Aorta (tissue), 5 donors: ENCODE data around the gene TBX4. TPM values are rescaled to one million over a fixed set of nuclear protein-coding genes. Genes with fewer than 3 reads are reported as not detected.
"Not testable (repeated sequence)": the region's sequence is repeated elsewhere in the genome, so short reads cannot be mapped to it uniquely, and the experiment has no call there.

Source experiments
- ATAC-seq: fragments of 200-7000 bp; cut with Tn5 transposase; one replicate; pipeline ENCODE4 v1.9.1; 2022; ENCODE audit warnings: moderate library complexity; ENCODE audit not compliant: low FRiP score
- DNase-seq, 2 donors: peaks; one replicate each; pipeline ENCODE4 v3.0.0-alpha.2; 2020
- H3K27ac ChIP-seq, 2 donors: one replicate each; pipeline ENCODE4 v1.5.1; 2013; ENCODE audit warnings: low read length in 2 of 2, mild to moderate bottlenecking in 2 of 2, moderate library complexity in 2 of 2, control low read depth in 1 of 2, inconsistent platforms in 1 of 2, low read depth in 1 of 2
- H3K27me3 ChIP-seq, 2 donors: one replicate each; pipeline ENCODE4 v1.6.1; 2013; ENCODE audit warnings: control low read depth in 1 of 2, low read length in 1 of 2, mild to moderate bottlenecking in 1 of 2, moderate library complexity in 1 of 2; ENCODE audit not compliant: insufficient read depth in 2 of 2, control insufficient read depth in 1 of 2
- H3K36me3 ChIP-seq, 2 donors: one replicate each; pipeline ENCODE4 v1.6.1; 2013; ENCODE audit warnings: control low read depth in 1 of 2, low read length in 1 of 2, mild to moderate bottlenecking in 1 of 2; ENCODE audit not compliant: insufficient read depth in 2 of 2, control insufficient read depth in 1 of 2
- H3K4me1 ChIP-seq, 2 donors: one replicate each; pipeline ENCODE4 v1.6.1; 2013; ENCODE audit warnings: low read length in 2 of 2, control low read depth in 1 of 2, mild to moderate bottlenecking in 1 of 2, moderate library complexity in 1 of 2; ENCODE audit not compliant: insufficient read depth in 2 of 2, control insufficient read depth in 1 of 2
- H3K4me3 ChIP-seq, 2 donors: one replicate each; pipeline ENCODE4 v1.5.1; 2013; ENCODE audit warnings: low read length in 2 of 2, control low read depth in 1 of 2, mild to moderate bottlenecking in 1 of 2
- H3K9me3 ChIP-seq: one replicate; pipeline ENCODE4 v1.6.1; 2013; ENCODE audit warnings: mild to moderate bottlenecking, low read length; ENCODE audit not compliant: control insufficient read depth
- WGBS, 2 donors: extraction: QIAGEN DNeasy Blood & Tissue Kit; methylation state at CpG; one replicate each; pipeline ENCODE4 v1.1.7; 2013; 5-methylcytosine and 5-hydroxymethylcytosine counted together
- intact Hi-C, 2 donors: fragments of 100-400 bp; cut with DNase I; formaldehyde crosslinking; loops; one replicate each; pipeline versions ENCODE4 v1.14.2 to v1.15.0; 2022
- polyA plus RNA-seq, 2 donors: library from polyadenylated mRNA; stranded (reverse); fragments of 200-250 nt; gene quantifications; one replicate each; pipeline ENCODE4 v1.2.3, GENCODE V29; 2013
- total RNA-seq, 2 donors: library from RNA; stranded (reverse); fragmentation: NEBNext Ultra II Directional; extraction: Animal tissue kit (Norgen Biotek cat#: 25700); gene quantifications; one replicate each; pipeline ENCODE4 v1.2.1, GENCODE V29; 2021
- donor health status: healthy with polysubstance abuse.
- donor health status: Bipolar disorder and iron deficiency.
- donor health status: DM: no; HTN: no; CAD: no.
- donor health status: DM: no; HTN: no; CAD: no.
- donor health status: DM: yes; HTN: yes; CAD: no.

Gene TBX4
- total and polyA plus RNA-seq, 4 donors, result 0.23 to 0.27 TPM; not detected in 2

- Histone ChIP-seq H3K4me3 (no peak overlapping the region), H3K36me3 (no peaks in the 10 kb centered on the region), H3K27me3 (no peaks in the 10 kb centered on the region), H3K4me1 (no peaks in the 10 kb centered on the region), H3K27ac (no peak overlapping the region), H3K9me3 (peaks cover 4% of the 10 kb centered on the region)
- no peak for ATAC-seq
- intact Hi-C loops, result no loop called here
- no peak for DNase-seq
Measured at GRCh38 chr17:61436995-61437704, 15.1 kb upstream of the TBX4 start.

- intact Hi-C loops, result no loop called here
- Histone ChIP-seq H3K36me3 (no peaks in the 10 kb centered on the region), H3K27ac (no peak overlapping the region), H3K9me3 (peaks cover 4% of the 10 kb centered on the region), H3K4me1 (no peaks in the 10 kb centered on the region), H3K27me3 (no peaks in the 10 kb centered on the region), H3K4me3 (no peak overlapping the region)
- ATAC-seq (no peak), DNase-seq (no peak)
Measured at GRCh38 chr17:61440697-61441096, 11.5 kb upstream of the TBX4 start.

GRCh38 chr17:61441507-61441906 is 10.7 kb upstream of the TBX4 start:
- intact Hi-C loops, H3K27ac ChIP-seq, H3K27me3 ChIP-seq, H3K4me1 ChIP-seq, H3K36me3 ChIP-seq, ATAC-seq, DNase-seq, H3K4me3 ChIP-seq, H3K9me3 ChIP-seq: not testable (repeated sequence)
- WGBS, 2 donors, result 95 to 97% methylated on average over 6 of the region's 6 CpGs

- H3K27ac ChIP-seq, result no peak overlapping the region
- H3K36me3 ChIP-seq, result no peaks in the 10 kb centered on the region
- no peaks in the 10 kb centered on the region for H3K4me1 ChIP-seq
- no peak for ATAC-seq
- intact Hi-C loops, result no loop called here
- 80 to 85% methylated on average over 4 of the region's 4 CpGs for WGBS, 2 donors
- DNase-seq, result no peak
- H3K27me3 ChIP-seq, result no peaks in the 10 kb centered on the region
- no peak overlapping the region for H3K4me3 ChIP-seq
- peaks cover 4% of the 10 kb centered on the region for H3K9me3 ChIP-seq
Measured at GRCh38 chr17:61442136-61442775, 10.0 kb upstream of the TBX4 start.

- WGBS, 2 donors, result 56 to 59% methylated on average over 11 of the region's 11 CpGs
- intact Hi-C loops, result no loop called here
- Histone ChIP-seq H3K36me3 (no peaks in the 10 kb centered on the region), H3K4me1 (no peaks in the 10 kb centered on the region), H3K27me3 (no peaks in the 10 kb centered on the region), H3K27ac (no peak overlapping the region), H3K9me3 (peaks cover under 1% of the 10 kb centered on the region), H3K4me3 (no peak overlapping the region)
- DNase-seq (no peak), ATAC-seq (no peak)
Measured at GRCh38 chr17:61442878-61443474, 9.2 kb upstream of the TBX4 start.

GRCh38 chr17:61443475-61443882 is 8.7 kb upstream of the TBX4 start:
- H3K27me3 ChIP-seq, result no peaks in the 10 kb centered on the region

GRCh38 chr17:61444075-61444474 is 8.1 kb upstream of the TBX4 start:
- ATAC-seq (no peak), DNase-seq (no peak)
- H3K36me3 ChIP-seq, result no peaks in the 10 kb centered on the region
- no peaks in the 10 kb centered on the region for H3K27me3 ChIP-seq
- no peaks in the 10 kb centered on the region for H3K9me3 ChIP-seq
- H3K27ac ChIP-seq, result no peak overlapping the region
- intact Hi-C loops, result no loop called here
- no peaks in the 10 kb centered on the region for H3K4me1 ChIP-seq
- H3K4me3 ChIP-seq, result no peak overlapping the region
- WGBS, 2 donors, result 85 to 86% methylated on average over 13 of the region's 13 CpGs

More at GRCh38 chr17:61443475-61443882, 8.7 kb upstream of the TBX4 start:
- Histone ChIP-seq H3K9me3 (no peaks in the 10 kb centered on the region), H3K4me3 (no peak overlapping the region), H3K4me1 (no peaks in the 10 kb centered on the region), H3K27ac (no peak overlapping the region), H3K36me3 (no peaks in the 10 kb centered on the region)
- ATAC-seq (no peak), DNase-seq (no peak)
- intact Hi-C loops, result no loop called here
- WGBS, 2 donors, result 73 to 83% methylated on average over 12 to 18 of the region's 18 CpGs

GRCh38 chr17:61444831-61445230 is 7.4 kb upstream of the TBX4 start:
- Histone ChIP-seq H3K27me3 (no peaks in the 10 kb centered on the region), H3K27ac (no peak overlapping the region), H3K4me3 (no peak overlapping the region), H3K4me1 (no peaks in the 10 kb centered on the region), H3K36me3 (no peaks in the 10 kb centered on the region), H3K9me3 (no peaks in the 10 kb centered on the region)
- DNase-seq (no peak), ATAC-seq (no peak)
- WGBS, 2 donors, result 78 to 79% methylated on average over 6 of the region's 6 CpGs
- intact Hi-C loops, result no loop called here

- H3K36me3 ChIP-seq, result no peaks in the 10 kb centered on the region
- no peak overlapping the region for H3K4me3 ChIP-seq
- no peaks in the 10 kb centered on the region for H3K27me3 ChIP-seq
- ATAC-seq (no peak), DNase-seq (no peak)
- no peaks in the 10 kb centered on the region for H3K4me1 ChIP-seq
- H3K27ac ChIP-seq, result no peak overlapping the region
- H3K9me3 ChIP-seq, result no peaks in the 10 kb centered on the region
- intact Hi-C loops, result no loop called here
Measured at GRCh38 chr17:61447358-61447757, 4.9 kb upstream of the TBX4 start.
